Activated T-helper 1 cell treated with anti-CD3 and anti-CD28 coated beads, Interleukin-12 subunit alpha, Interleukin-12 subunit beta, Interleukin-2, Interleukin-4 antibody, amounts not matched to agents 30 ng/mL and 10 ng/mL and 1 ng/mL, durations not matched to agents 14 hours and 24 hours and 36 hours (primary cell): ENCODE measurements around the gene PPFIA1. TPM values are rescaled to one million over a fixed set of nuclear protein-coding genes. Genes with fewer than 3 reads are reported as not detected.

Experiments used
- DNase-seq: peaks from one replicate; pipeline ENCODE4 v3.0.0; 2021; ENCODE audit warnings: low spot score
- H3K27ac Mint-ChIP-seq: one replicate; pipeline ENCODE4 v1.8.0; 2021; ENCODE audit warnings: mild to moderate bottlenecking, mixed read lengths
- H3K27me3 Mint-ChIP-seq: one replicate; pipeline ENCODE4 v1.8.0; 2022; ENCODE audit warnings: mild to moderate bottlenecking, moderate library complexity, mixed read lengths; ENCODE audit not compliant: insufficient read depth
- H3K36me3 Mint-ChIP-seq: one replicate; pipeline ENCODE4 v1.8.0; 2021; ENCODE audit warnings: low read depth, mixed read lengths
- H3K4me1 Mint-ChIP-seq: one replicate; pipeline ENCODE4 v1.8.0; 2021; ENCODE audit warnings: low read depth, mixed read lengths
- H3K4me3 Mint-ChIP-seq: one replicate; pipeline ENCODE4 v1.8.0; 2021; ENCODE audit warnings: mild to moderate bottlenecking, moderate library complexity, mixed read lengths
- H3K9me3 Mint-ChIP-seq: one replicate; pipeline ENCODE4 v1.8.0; 2021; ENCODE audit warnings: mixed read lengths
- intact Hi-C: fragments of 100-400 bp; cut with micrococcal nuclease; formaldehyde crosslinking; loops from one replicate; pipeline ENCODE4 v1.15.1; 2024
- total RNA-seq: library from RNA; stranded (reverse); gene quantifications from 2 replicates; pipeline ENCODE4 v1.2.3, GENCODE V29; 2022

The PPFIA1 gene
- total RNA-seq, 1 donor from 2014 or later = 56.8 TPM

GRCh38 chr11:70262951-70263350 lies 7.5 kb upstream of the PPFIA1 start:
- Mint-ChIP-seq H3K27ac (no peak overlapping the region), H3K4me1 (peaks cover 8% of the 10 kb centered on the region), H3K27me3 (peaks cover 21% of the 10 kb centered on the region), H3K36me3 (no peaks in the 10 kb centered on the region), H3K9me3 (no peaks in the 10 kb centered on the region), H3K4me3 (no peak overlapping the region)
- DNase-seq = no peak
- intact Hi-C loops = no loop called here

DNA sequence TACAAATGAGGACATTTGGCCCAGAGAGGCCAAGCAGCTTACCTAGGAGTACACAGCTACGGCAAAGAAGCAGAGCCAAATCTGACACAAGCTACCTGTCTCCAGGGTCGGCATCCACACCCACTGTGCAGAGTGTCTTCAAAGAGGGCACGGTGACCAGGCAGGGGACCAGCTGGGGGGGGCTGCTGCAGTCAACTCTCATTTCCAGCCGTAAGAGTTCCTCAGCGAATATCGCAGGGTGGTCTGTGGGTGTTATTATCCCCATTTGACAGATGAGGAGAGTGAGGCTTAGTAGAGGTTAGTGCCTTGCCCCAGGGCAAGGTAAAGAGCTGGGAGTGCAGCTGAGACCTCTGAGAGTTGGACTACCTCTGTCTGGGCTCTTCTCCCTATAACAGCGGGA lies 7.1 kb upstream of the PPFIA1 start:
- Mint-ChIP-seq H3K36me3 (no peaks in the 10 kb centered on the region), H3K27ac (no peak overlapping the region), H3K4me3 (no peak overlapping the region), H3K9me3 (no peaks in the 10 kb centered on the region), H3K4me1 (peaks cover 8% of the 10 kb centered on the region), H3K27me3 (peaks cover 21% of the 10 kb centered on the region)
- intact Hi-C loops = no loop called here
- no peak for DNase-seq

DNA sequence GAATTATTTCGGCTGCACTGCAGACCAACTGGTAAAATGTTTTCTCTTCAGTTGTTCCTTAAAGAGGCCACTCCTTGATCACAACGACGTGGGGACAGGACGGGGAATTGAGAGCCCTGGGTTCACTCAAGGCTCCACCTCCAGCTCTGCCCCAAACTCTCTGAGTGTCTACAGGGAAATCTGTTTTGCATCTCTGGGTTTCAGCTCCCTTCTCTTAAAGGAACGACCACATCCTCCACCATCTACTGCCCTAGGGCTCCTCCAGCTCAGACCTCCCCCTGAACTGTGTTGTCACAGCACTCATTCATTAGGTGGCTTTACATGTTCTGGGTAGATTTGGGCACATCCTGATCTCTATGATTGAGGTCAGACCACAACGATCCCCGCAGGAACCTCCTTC lies 5.1 kb upstream of the PPFIA1 start:
- DNase-seq = no peak
- Mint-ChIP-seq H3K9me3 (no peaks in the 10 kb centered on the region), H3K27ac (no peak overlapping the region), H3K4me1 (peaks cover 14% of the 10 kb centered on the region), H3K36me3 (no peaks in the 10 kb centered on the region), H3K4me3 (no peak overlapping the region), H3K27me3 (peaks cover 29% of the 10 kb centered on the region)
- intact Hi-C loops = no loop called here

- peaks cover under 1% of the 10 kb centered on the region for H3K36me3 Mint-ChIP-seq
- DNase-seq = no peak
- H3K27ac Mint-ChIP-seq = no peak overlapping the region
- H3K4me1 Mint-ChIP-seq = peaks cover 28% of the 10 kb centered on the region
- H3K4me3 Mint-ChIP-seq = no peak overlapping the region
- peaks cover 29% of the 10 kb centered on the region for H3K27me3 Mint-ChIP-seq
- intact Hi-C loops = no loop called here
- H3K9me3 Mint-ChIP-seq = no peaks in the 10 kb centered on the region
Observed at GRCh38 chr11:70267405-70267950, 3.0 kb upstream of the PPFIA1 start.

DNA sequence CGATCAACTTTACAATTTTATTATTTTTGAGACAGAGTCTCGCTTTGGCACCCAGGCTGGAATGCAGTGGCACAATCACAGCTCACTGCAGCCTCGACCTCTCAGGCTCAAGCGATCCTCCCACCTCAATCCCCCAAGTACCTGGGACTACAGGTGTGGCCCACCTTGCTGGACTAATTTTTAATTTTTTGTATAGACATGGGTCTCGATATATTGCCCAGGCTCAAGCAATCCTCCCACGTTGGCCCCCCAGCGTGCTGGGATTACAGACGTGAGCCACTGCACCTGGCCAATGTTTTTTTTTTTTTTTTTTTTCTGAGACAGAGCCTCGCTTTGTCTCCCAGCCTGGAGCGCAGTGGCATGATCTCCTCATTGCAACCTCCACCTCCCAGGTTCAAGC lies 2.0 kb upstream of the PPFIA1 start:
- no peak overlapping the region for H3K4me3 Mint-ChIP-seq
- peaks cover 29% of the 10 kb centered on the region for H3K27me3 Mint-ChIP-seq
- no peaks in the 10 kb centered on the region for H3K9me3 Mint-ChIP-seq
- peaks cover 7% of the 10 kb centered on the region for H3K36me3 Mint-ChIP-seq
- no peak for DNase-seq
- peaks cover 38% of the 10 kb centered on the region for H3K4me1 Mint-ChIP-seq
- intact Hi-C loops = no loop called here
- H3K27ac Mint-ChIP-seq = no peak overlapping the region

DNA sequence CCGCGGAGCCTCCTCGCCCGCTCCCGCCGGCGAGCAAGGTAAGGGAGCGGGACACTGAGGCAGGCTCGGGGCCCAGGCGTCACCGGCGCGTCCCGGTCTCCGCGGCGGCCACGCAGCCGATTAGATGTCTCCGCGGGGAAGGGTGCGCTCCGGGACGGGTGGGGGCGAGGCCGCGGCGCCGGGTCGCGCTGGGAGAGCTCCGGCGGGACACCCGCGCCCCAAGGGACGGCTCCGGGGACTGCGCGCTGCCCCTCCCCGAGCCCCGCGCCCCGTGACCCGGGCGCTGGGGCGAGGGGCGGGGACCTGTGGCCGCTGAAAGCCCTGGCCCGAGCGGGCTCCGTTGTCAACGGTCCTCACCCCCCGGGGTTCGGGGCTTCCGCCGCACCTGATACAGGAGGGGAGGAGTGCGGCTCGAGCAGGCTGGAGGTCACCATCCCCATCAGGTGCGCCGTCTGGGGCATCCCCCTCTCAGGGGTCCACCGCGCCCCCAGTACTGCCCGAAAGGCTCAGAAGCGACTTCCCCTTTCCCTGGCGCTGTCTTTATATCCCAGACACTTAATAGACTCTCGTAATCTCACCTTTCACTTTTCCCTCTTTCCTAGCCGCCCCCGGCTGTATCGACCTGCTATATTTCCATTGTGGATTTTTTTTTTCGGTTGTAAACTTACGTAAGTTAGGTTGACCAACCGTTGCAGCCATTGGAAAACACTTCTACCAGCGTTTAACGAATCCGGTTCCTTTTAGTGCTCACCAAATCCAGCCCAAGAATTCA lies 573 bp downstream of the PPFIA1 start:
- H3K4me1 Mint-ChIP-seq = peaks cover 51% of the 10 kb centered on the region
- peak; percentile 47 for DNase-seq
- intact Hi-C loops = loop anchor here (1.0 to 10.0 kb wide), 5 partner anchors 68 to 1174 kb away; partner anchors contain the start of genes CTTN, DHCR7, FADD and LTO1
- H3K36me3 Mint-ChIP-seq = peaks cover 25% of the 10 kb centered on the region
- peak overlapping the region; percentile 94 for H3K4me3 Mint-ChIP-seq
- peaks cover 14% of the 10 kb centered on the region for H3K27me3 Mint-ChIP-seq
- no peaks in the 10 kb centered on the region for H3K9me3 Mint-ChIP-seq
- H3K27ac Mint-ChIP-seq = peak overlapping the region; percentile 89

DNA sequence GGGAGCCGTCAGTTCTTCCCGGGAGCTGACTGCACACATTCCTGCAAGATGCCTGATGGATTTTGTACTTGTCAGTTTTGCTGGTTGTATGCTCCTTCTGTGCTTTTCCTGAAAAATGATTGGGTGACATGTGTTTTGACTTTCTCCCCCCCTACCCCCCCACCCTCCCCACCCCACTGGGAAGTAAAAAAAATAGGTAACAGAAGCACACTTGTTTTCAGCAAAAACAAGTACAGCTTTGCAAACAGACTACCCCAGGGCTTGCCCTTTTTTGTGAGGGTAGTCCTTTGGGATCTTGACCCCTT lies 1.1 kb downstream of the PPFIA1 start:
- H3K27me3 Mint-ChIP-seq = peaks cover 13% of the 10 kb centered on the region
- H3K4me3 Mint-ChIP-seq = peak overlapping the region; percentile 94
- H3K36me3 Mint-ChIP-seq = peaks cover 26% of the 10 kb centered on the region
- no peak for DNase-seq
- no peaks in the 10 kb centered on the region for H3K9me3 Mint-ChIP-seq
- intact Hi-C loops = loop anchor here (5.0 to 10.0 kb wide), 2 partner anchors 594 to 1173 kb away; partner anchors contain the start of genes DHCR7 and LTO1
- peaks cover 51% of the 10 kb centered on the region for H3K4me1 Mint-ChIP-seq
- peak overlapping the region; percentile 89 for H3K27ac Mint-ChIP-seq

- DNase-seq = no peak
- peak overlapping the region; percentile 84 for H3K4me3 Mint-ChIP-seq
- no peaks in the 10 kb centered on the region for H3K9me3 Mint-ChIP-seq
- peaks cover 27% of the 10 kb centered on the region for H3K36me3 Mint-ChIP-seq
- H3K27ac Mint-ChIP-seq = no peak overlapping the region
- peaks cover 13% of the 10 kb centered on the region for H3K27me3 Mint-ChIP-seq
- H3K4me1 Mint-ChIP-seq = peaks cover 51% of the 10 kb centered on the region
- intact Hi-C loops = loop anchor here (5.0 to 10.0 kb wide), 2 partner anchors 595 to 1173 kb away; partner anchors contain the start of genes DHCR7 and LTO1
Observed at GRCh38 chr11:70272009-70272408, 1.5 kb downstream of the PPFIA1 start.

DNA sequence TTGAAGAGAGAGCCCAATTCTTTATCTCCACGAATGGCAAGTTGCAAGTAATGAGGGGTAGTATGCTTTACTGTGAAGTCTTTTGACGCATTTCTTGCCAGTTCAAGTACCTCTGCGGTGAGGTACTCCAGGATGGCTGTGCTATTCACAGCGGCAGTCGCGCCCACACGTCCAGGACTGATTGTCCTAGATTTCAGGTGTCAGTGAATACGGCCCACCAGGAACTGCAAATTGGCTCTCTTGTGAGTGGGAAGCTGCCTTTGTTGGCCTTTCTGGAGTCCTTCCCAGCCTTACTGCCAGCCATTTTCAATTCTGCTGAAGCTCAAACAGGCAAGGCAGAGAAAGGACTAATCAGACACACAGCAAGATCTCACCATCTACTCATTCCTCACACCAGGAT lies 8.5 kb downstream of the PPFIA1 start:
- H3K4me1 Mint-ChIP-seq = peaks cover 26% of the 10 kb centered on the region
- no peak overlapping the region for H3K4me3 Mint-ChIP-seq
- H3K27me3 Mint-ChIP-seq = no peaks in the 10 kb centered on the region
- no peaks in the 10 kb centered on the region for H3K9me3 Mint-ChIP-seq
- peaks cover 30% of the 10 kb centered on the region for H3K36me3 Mint-ChIP-seq
- intact Hi-C loops = loop anchor here (10.0 kb wide), 1 partner anchor 1166 kb away; the partner anchor contains the start of gene DHCR7
- no peak overlapping the region for H3K27ac Mint-ChIP-seq
- no peak for DNase-seq

DNA sequence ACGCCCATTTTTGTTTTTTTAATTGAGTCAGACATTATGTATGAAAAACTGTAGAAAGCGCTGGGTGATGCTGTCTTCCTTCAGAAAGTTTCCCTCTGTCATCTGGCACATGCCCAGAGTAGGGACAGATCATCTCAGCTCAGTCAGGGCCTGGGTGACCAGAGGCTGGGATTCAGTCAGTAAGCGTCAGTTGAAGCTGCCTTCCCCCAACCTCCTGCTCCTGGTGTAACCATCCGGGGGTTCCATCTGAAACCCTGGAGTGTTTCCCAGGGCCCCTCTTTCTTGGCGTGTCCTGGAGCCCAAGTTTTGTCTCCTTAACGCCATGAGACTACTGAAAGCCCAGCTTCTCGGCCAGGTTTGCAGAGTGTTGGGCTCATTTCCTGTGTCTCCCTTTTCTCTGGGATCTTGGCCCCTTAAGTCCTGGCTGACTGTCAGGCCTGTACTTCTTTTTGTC lies 10.7 kb downstream of the PPFIA1 start:
- Mint-ChIP-seq H3K4me3 (no peak overlapping the region), H3K27me3 (no peaks in the 10 kb centered on the region), H3K4me1 (peaks cover 6% of the 10 kb centered on the region), H3K36me3 (peaks cover 19% of the 10 kb centered on the region), H3K9me3 (no peaks in the 10 kb centered on the region), H3K27ac (no peak overlapping the region)
- no peak for DNase-seq
- intact Hi-C loops = no loop called here

DNA sequence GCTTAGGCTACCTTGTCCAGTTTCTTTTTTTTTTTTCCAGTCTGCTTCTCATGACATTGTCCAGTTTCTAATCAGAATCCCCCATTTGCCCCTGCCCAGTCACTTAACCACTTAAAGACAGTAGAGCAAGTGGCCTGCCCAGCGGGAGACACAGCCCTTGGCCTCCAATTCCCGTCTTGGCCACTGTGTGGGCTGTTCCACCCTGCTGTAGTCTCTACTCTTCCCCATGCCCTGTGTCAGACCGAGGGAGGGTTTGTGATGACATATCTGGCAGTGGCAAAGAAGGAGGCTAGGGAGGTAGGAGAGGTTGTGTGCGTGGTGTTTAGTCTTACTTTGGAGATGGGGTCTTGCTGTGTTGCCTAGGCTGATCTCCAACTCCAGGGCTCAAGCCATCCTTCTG lies 11.5 kb downstream of the PPFIA1 start:
- H3K9me3 Mint-ChIP-seq = no peaks in the 10 kb centered on the region
- H3K4me3 Mint-ChIP-seq = no peak overlapping the region
- no peaks in the 10 kb centered on the region for H3K27me3 Mint-ChIP-seq
- DNase-seq = no peak
- intact Hi-C loops = no loop called here
- H3K27ac Mint-ChIP-seq = no peak overlapping the region
- peaks cover 6% of the 10 kb centered on the region for H3K4me1 Mint-ChIP-seq
- peaks cover 19% of the 10 kb centered on the region for H3K36me3 Mint-ChIP-seq

GRCh38 chr11:70288721-70289120 lies 18.2 kb downstream of the PPFIA1 start:
- no peaks in the 10 kb centered on the region for H3K4me1 Mint-ChIP-seq
- no peaks in the 10 kb centered on the region for H3K27me3 Mint-ChIP-seq
- H3K36me3 Mint-ChIP-seq = peaks cover 24% of the 10 kb centered on the region
- no peak overlapping the region for H3K4me3 Mint-ChIP-seq
- no peaks in the 10 kb centered on the region for H3K9me3 Mint-ChIP-seq
- no peak for DNase-seq
- no peak overlapping the region for H3K27ac Mint-ChIP-seq
- intact Hi-C loops = no loop called here

GRCh38 chr11:70289582-70289981 lies 19.1 kb downstream of the PPFIA1 start:
- H3K36me3 Mint-ChIP-seq = peaks cover 25% of the 10 kb centered on the region
- DNase-seq = no peak
- H3K4me1 Mint-ChIP-seq = no peaks in the 10 kb centered on the region
- no peak overlapping the region for H3K4me3 Mint-ChIP-seq
- intact Hi-C loops = no loop called here
- H3K27ac Mint-ChIP-seq = no peak overlapping the region
- no peaks in the 10 kb centered on the region for H3K27me3 Mint-ChIP-seq
- no peaks in the 10 kb centered on the region for H3K9me3 Mint-ChIP-seq
